Spleen (tissue), 7 donors: ENCODE data around the gene OR4X1.

Experiments
- POLR2A ChIP-seq, 3 donors: fragments of 450-650 bp; IDR thresholded peaks; one replicate each; pipeline ENCODE4 v1.5.1; 2017; ENCODE audit warnings: antibody characterized with exemption in 3 of 3, mild to moderate bottlenecking in 1 of 3
- POLR2AphosphoS5 ChIP-seq, 3 donors: sonication (generic); formaldehyde crosslinking; IDR thresholded peaks; one replicate each; pipeline ENCODE4 v1.5.1; 2017; ENCODE audit warnings: antibody characterized with exemption in 3 of 3
- TF ChIP-seq, protein P1 (sequence below), 11 experiments: fragments of 200-600 bp in 7 of 11; fragments of 450-650 bp in 4 of 11; sonication (generic) in 4 of 11; IDR thresholded peaks in 8 of 11; conservative IDR thresholded peaks in 3 of 11; 1 replicate in 7 of 11; 2 replicates in 4 of 11; pipeline versions ENCODE4 v1.4.0 to v1.8.0; 2016 to 2021; ENCODE audit warnings: antibody characterized with exemption in 11 of 11, inconsistent platforms in 4 of 11, mild to moderate bottlenecking in 1 of 11
- donor health status: DM: no; HTN: no; CAD: no; lungs with moderate emphysema.
- donor health status: DM: no; HTN: no; CAD: no.
- donor health status: DM: no; HTN: no; CAD: no.

GRCh38 chr11:48244804-48245203 lies 18.9 kb upstream of the OR4X1 start, which contains the start of gene OR4X2:
- TF ChIP-seq, protein P1, sequence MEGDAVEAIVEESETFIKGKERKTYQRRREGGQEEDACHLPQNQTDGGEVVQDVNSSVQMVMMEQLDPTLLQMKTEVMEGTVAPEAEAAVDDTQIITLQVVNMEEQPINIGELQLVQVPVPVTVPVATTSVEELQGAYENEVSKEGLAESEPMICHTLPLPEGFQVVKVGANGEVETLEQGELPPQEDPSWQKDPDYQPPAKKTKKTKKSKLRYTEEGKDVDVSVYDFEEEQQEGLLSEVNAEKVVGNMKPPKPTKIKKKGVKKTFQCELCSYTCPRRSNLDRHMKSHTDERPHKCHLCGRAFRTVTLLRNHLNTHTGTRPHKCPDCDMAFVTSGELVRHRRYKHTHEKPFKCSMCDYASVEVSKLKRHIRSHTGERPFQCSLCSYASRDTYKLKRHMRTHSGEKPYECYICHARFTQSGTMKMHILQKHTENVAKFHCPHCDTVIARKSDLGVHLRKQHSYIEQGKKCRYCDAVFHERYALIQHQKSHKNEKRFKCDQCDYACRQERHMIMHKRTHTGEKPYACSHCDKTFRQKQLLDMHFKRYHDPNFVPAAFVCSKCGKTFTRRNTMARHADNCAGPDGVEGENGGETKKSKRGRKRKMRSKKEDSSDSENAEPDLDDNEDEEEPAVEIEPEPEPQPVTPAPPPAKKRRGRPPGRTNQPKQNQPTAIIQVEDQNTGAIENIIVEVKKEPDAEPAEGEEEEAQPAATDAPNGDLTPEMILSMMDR (IDR thresholded peaks at IDR 0.05 in 8 of 11, conservative IDR thresholded peaks at IDR 0.05 in 3 of 11), result no peak
- TF ChIP-seq POLR2AphosphoS5 (IDR thresholded peaks at IDR 0.05) (no peak), POLR2A (IDR thresholded peaks at IDR 0.05) (no peak)
